ENCODE data around the gene DUOXA1.

DUOXA1 gene

GRCh38 chr15:45131510-45131909 lies 1.8 kb upstream of the DUOXA1 start:
- H3K9ac ChIP-seq (ENCODE audit: low read depth, low read length, poor library complexity, severe bottlenecking) = no peak overlapping the region
- no peaks in the 10 kb centered on the region for H3F3A ChIP-seq (ENCODE audit: low read depth)
- no peaks in the 10 kb centered on the region for H3K27me3 ChIP-seq (ENCODE audit: insufficient read depth, low read length, poor library complexity, severe bottlenecking)
- no peaks in the 10 kb centered on the region for H3K9me2 ChIP-seq (replicated peaks; ENCODE audit: low read depth, low read length)
- no peak overlapping the region for H3K4me3 ChIP-seq (ENCODE audit: low read length, poor library complexity, severe bottlenecking)
- no peak overlapping the region for H2AFZ ChIP-seq (ENCODE audit: low read length)
- no peaks in the 10 kb centered on the region for H3K79me2 ChIP-seq (ENCODE audit: insufficient read depth, low read length)
- no peaks in the 10 kb centered on the region for H3K9me3 ChIP-seq (ENCODE audit: insufficient read depth, low read depth, low read length)
- no peak for TF ChIP-seq EZH2phosphoT487 (IDR thresholded peaks at IDR 0.05; ENCODE audit: borderline replicate concordance)
- no peak for TF ChIP-seq CTCF (conservative IDR thresholded peaks at IDR 0.05; ENCODE audit: low read length)
- no peak overlapping the region for H3K4me2 ChIP-seq (ENCODE audit: low read depth, low read length, poor library complexity, severe bottlenecking)
- H3K36me3 ChIP-seq (ENCODE audit: insufficient read depth, low read length) = no peaks in the 10 kb centered on the region
- no peaks in the 10 kb centered on the region for H4K20me1 ChIP-seq (ENCODE audit: insufficient read depth, low read length, poor library complexity, severe bottlenecking)
- H3K4me1 ChIP-seq (ENCODE audit: insufficient read depth, low read length, poor library complexity, severe bottlenecking) = no peaks in the 10 kb centered on the region

- no peaks in the 10 kb centered on the region for H3K79me2 ChIP-seq (ENCODE audit: insufficient read depth, low read length)
- no peaks in the 10 kb centered on the region for H3K9me3 ChIP-seq (ENCODE audit: insufficient read depth, low read depth, low read length)
- H4K20me1 ChIP-seq (ENCODE audit: insufficient read depth, low read length, poor library complexity, severe bottlenecking) = no peaks in the 10 kb centered on the region
- H3K4me3 ChIP-seq (ENCODE audit: low read length, poor library complexity, severe bottlenecking) = no peak overlapping the region
- no peaks in the 10 kb centered on the region for H3K36me3 ChIP-seq (ENCODE audit: insufficient read depth, low read length)
- no peaks in the 10 kb centered on the region for H3K27me3 ChIP-seq (ENCODE audit: insufficient read depth, low read length, poor library complexity, severe bottlenecking)
- no peak for TF ChIP-seq CTCF (conservative IDR thresholded peaks at IDR 0.05; ENCODE audit: low read length)
- no peak for TF ChIP-seq EZH2phosphoT487 (IDR thresholded peaks at IDR 0.05; ENCODE audit: borderline replicate concordance)
- H3F3A ChIP-seq (ENCODE audit: low read depth) = no peaks in the 10 kb centered on the region
- H3K9ac ChIP-seq (ENCODE audit: low read depth, low read length, poor library complexity, severe bottlenecking) = no peak overlapping the region
- H2AFZ ChIP-seq (ENCODE audit: low read length) = no peak overlapping the region
- no peaks in the 10 kb centered on the region for H3K9me2 ChIP-seq (replicated peaks; ENCODE audit: low read depth, low read length)
- no peak overlapping the region for H3K4me2 ChIP-seq (ENCODE audit: low read depth, low read length, poor library complexity, severe bottlenecking)
- no peaks in the 10 kb centered on the region for H3K4me1 ChIP-seq (ENCODE audit: insufficient read depth, low read length, poor library complexity, severe bottlenecking)
Observed at GRCh38 chr15:45130291-45131000, 767 bp upstream of the DUOXA1 start.

GRCh38 chr15:45128971-45129639 lies 574 bp downstream of the DUOXA1 start:
- Histone ChIP-seq H3K9ac (ENCODE audit: low read depth, low read length, poor library complexity, severe bottlenecking) (no peak overlapping the region), H3F3A (ENCODE audit: low read depth) (no peaks in the 10 kb centered on the region), H3K4me3 (ENCODE audit: low read length, poor library complexity, severe bottlenecking) (no peak overlapping the region), H2AFZ (ENCODE audit: low read length) (no peak overlapping the region), H3K4me2 (ENCODE audit: low read depth, low read length, poor library complexity, severe bottlenecking) (no peak overlapping the region), H3K79me2 (ENCODE audit: insufficient read depth, low read length) (no peaks in the 10 kb centered on the region), H3K9me3 (ENCODE audit: insufficient read depth, low read depth, low read length) (no peaks in the 10 kb centered on the region), H3K36me3 (ENCODE audit: insufficient read depth, low read length) (no peaks in the 10 kb centered on the region), H3K9me2 (replicated peaks; ENCODE audit: low read depth, low read length) (no peaks in the 10 kb centered on the region), H4K20me1 (ENCODE audit: insufficient read depth, low read length, poor library complexity, severe bottlenecking) (no peaks in the 10 kb centered on the region), H3K27me3 (ENCODE audit: insufficient read depth, low read length, poor library complexity, severe bottlenecking) (no peaks in the 10 kb centered on the region), H3K4me1 (ENCODE audit: insufficient read depth, low read length, poor library complexity, severe bottlenecking) (no peaks in the 10 kb centered on the region)
- TF ChIP-seq EZH2phosphoT487 (IDR thresholded peaks at IDR 0.05; ENCODE audit: borderline replicate concordance) (no peak), CTCF (conservative IDR thresholded peaks at IDR 0.05; ENCODE audit: low read length) (no peak)

Data from Loucy (cell line).